Panc1 (cell line): Measurements from ENCODE around the gene DNAH7. TPM values are rescaled to one million over a fixed set of nuclear protein-coding genes. Genes with fewer than 3 reads are reported as not detected.

Source experiments
- ATAC-seq: fragments of 200-7000 bp; cut with Tn5 transposase; 2 replicates; pipeline ENCODE4 v1.9.1; 2020; ENCODE audit warnings: mild to moderate bottlenecking, moderate library complexity
- BruUV-seq: library from RNA; stranded (reverse); fragments of 400-500 nt; replicated peaks from 2 replicates; lab custom pipeline; 2021; lab: Mats Ljungman, UMichigan
- CTCF ChIA-PET: fragments of 300-600 bp; sonication (Branson Sonifier 250); formaldehyde crosslinking; loops from one replicate; lab custom pipeline; 2022; ENCODE audit warnings: antibody characterized with exemption; lab: Charles Lee
- POLR2A ChIA-PET: fragments of 300-600 bp; sonication (Branson Sonifier 250); formaldehyde crosslinking; loops from one replicate; lab custom pipeline; 2022; ENCODE audit warnings: antibody characterized with exemption; lab: Charles Lee
- DNase-seq: peaks from one replicate; pipeline ENCODE4 v3.0.0-alpha.2; 2010; ENCODE audit warnings: low read depth, low spot score
- H3K27ac ChIP-seq: 2 replicates; pipeline ENCODE4 v1.5.1; 2011; ENCODE audit warnings: mild to moderate bottlenecking, low read length, inconsistent platforms
- H3K27me3 ChIP-seq: fragments of 200-500 bp; sonication (Bioruptor generic); 2 replicates; pipeline ENCODE4 v1.6.0; 2014; ENCODE audit warnings: low read length, inconsistent platforms; ENCODE audit not compliant: control insufficient read depth, insufficient read depth
- H3K36me3 ChIP-seq: fragments of 200-500 bp; sonication (Bioruptor generic); 2 replicates; pipeline ENCODE4 v1.5.1; 2014; ENCODE audit warnings: inconsistent platforms, mild to moderate bottlenecking, low read length, moderate library complexity; ENCODE audit not compliant: control insufficient read depth, insufficient read depth
- H3K4me1 ChIP-seq: 2 replicates; pipeline ENCODE4 v1.5.1; 2011; ENCODE audit warnings: inconsistent platforms, mild to moderate bottlenecking, low read length, moderate library complexity; ENCODE audit not compliant: control insufficient read depth, insufficient read depth
- H3K4me3 ChIP-seq, 2 experiments: 2 replicates each; pipeline ENCODE4 v1.5.1; 2011 to 2012; ENCODE audit warnings: low read depth in 2 of 2, low read length in 2 of 2, mild to moderate bottlenecking in 2 of 2, inconsistent platforms in 1 of 2, moderate library complexity in 1 of 2
- H3K9me3 ChIP-seq: fragments of 200-500 bp; sonication (Bioruptor generic); 2 replicates; pipeline ENCODE4 v1.5.1; 2014; ENCODE audit warnings: low read depth, mild to moderate bottlenecking, inconsistent platforms, low read length, moderate library complexity; ENCODE audit not compliant: control insufficient read depth, insufficient read depth
- POLR2AphosphoS5 ChIP-seq: IDR thresholded peaks from 2 replicates; pipeline ENCODE4 v1.6.1; 2012; ENCODE audit warnings: mild to moderate bottlenecking, low read depth, low read length, moderate library complexity
- SIN3A ChIP-seq: IDR thresholded peaks from 2 replicates; pipeline ENCODE4 v1.6.1; 2012; ENCODE audit warnings: low read depth, mild to moderate bottlenecking, low read length, moderate library complexity, borderline replicate concordance; ENCODE audit not compliant: insufficient read depth
- TCF7L2 ChIP-seq: IDR thresholded peaks from 2 replicates; pipeline ENCODE4 v1.6.1; 2011; ENCODE audit warnings: mild to moderate bottlenecking, low read depth, low read length, inconsistent platforms
- in situ Hi-C: cut with HindIII; loops from 2 replicates; pipeline ENCODE4 v1.10.0; 2016; ENCODE audit warnings: low sequenced_read_pairs, low pct_unique_long_range_greater_than_20kb
- intact Hi-C: fragments of 100-400 bp; cut with micrococcal nuclease; formaldehyde crosslinking; loops from one replicate; pipeline ENCODE4 v1.10.0; 2022; ENCODE audit not compliant: unreplicated experiment
- total RNA-seq: library from RNA; stranded (reverse); gene quantifications from one replicate; pipeline ENCODE4 v1.2.1, GENCODE V29; 2021; ENCODE audit not compliant: unreplicated experiment
- TF ChIP-seq, protein P1 (sequence below), 2 experiments: IDR thresholded peaks; 2 replicates each; pipeline ENCODE4 v1.6.1; 2011 to 2012; ENCODE audit warnings: low read depth in 2 of 2, control low read depth in 1 of 2, low read length in 1 of 2, mild to moderate bottlenecking in 1 of 2, moderate library complexity in 1 of 2; ENCODE audit not compliant: insufficient read depth in 1 of 2
- TF ChIP-seq, protein P2 (sequence below): fragments of 450-650 bp; IDR thresholded peaks from 2 replicates; pipeline ENCODE4 v1.5.1; 2017; ENCODE audit warnings: mild to moderate bottlenecking

DNAH7 gene
- total RNA-seq, 1 experiment from 2014 or later: 0.98 TPM

DNA sequence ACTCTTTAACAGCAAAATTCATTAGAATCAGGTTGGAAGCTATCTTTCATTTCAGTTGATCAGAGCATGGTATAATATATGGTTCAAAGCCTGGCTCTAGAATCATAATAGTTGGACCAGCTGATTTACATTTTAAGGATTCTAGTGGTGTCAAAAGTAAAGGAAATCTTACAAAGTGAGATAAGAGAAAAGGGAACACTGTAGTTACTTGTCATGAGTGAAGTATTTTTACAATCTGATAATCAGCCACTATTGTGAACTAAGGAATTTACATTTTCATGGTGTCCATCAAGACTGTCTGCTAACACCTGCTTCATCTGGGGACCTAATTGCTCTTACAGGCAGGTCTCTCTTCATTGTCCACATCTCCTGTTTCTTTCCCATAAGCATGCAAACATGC lies 250.5 kb downstream of the DNAH7 start:
- intact Hi-C loops: no loop called here
- no peak for DNase-seq
- Histone ChIP-seq H3K4me3 (no peak overlapping the region), H3K9me3 (no peaks in the 10 kb centered on the region), H3K4me1 (no peaks in the 10 kb centered on the region), H3K36me3 (no peaks in the 10 kb centered on the region), H3K27ac (no peak overlapping the region), H3K27me3 (no peaks in the 10 kb centered on the region)
- no peak for ATAC-seq
- TF ChIP-seq POLR2AphosphoS5 (no peak), SIN3A (no peak), TCF7L2 (no peak)
- TF ChIP-seq, protein P1, sequence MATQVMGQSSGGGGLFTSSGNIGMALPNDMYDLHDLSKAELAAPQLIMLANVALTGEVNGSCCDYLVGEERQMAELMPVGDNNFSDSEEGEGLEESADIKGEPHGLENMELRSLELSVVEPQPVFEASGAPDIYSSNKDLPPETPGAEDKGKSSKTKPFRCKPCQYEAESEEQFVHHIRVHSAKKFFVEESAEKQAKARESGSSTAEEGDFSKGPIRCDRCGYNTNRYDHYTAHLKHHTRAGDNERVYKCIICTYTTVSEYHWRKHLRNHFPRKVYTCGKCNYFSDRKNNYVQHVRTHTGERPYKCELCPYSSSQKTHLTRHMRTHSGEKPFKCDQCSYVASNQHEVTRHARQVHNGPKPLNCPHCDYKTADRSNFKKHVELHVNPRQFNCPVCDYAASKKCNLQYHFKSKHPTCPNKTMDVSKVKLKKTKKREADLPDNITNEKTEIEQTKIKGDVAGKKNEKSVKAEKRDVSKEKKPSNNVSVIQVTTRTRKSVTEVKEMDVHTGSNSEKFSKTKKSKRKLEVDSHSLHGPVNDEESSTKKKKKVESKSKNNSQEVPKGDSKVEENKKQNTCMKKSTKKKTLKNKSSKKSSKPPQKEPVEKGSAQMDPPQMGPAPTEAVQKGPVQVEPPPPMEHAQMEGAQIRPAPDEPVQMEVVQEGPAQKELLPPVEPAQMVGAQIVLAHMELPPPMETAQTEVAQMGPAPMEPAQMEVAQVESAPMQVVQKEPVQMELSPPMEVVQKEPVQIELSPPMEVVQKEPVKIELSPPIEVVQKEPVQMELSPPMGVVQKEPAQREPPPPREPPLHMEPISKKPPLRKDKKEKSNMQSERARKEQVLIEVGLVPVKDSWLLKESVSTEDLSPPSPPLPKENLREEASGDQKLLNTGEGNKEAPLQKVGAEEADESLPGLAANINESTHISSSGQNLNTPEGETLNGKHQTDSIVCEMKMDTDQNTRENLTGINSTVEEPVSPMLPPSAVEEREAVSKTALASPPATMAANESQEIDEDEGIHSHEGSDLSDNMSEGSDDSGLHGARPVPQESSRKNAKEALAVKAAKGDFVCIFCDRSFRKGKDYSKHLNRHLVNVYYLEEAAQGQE (IDR thresholded peaks at IDR 0.05; ENCODE audit: insufficient read depth in 1 of 2, low read depth in 2 of 2, low read length in 1 of 2): no peak
- TF ChIP-seq, protein P2, sequence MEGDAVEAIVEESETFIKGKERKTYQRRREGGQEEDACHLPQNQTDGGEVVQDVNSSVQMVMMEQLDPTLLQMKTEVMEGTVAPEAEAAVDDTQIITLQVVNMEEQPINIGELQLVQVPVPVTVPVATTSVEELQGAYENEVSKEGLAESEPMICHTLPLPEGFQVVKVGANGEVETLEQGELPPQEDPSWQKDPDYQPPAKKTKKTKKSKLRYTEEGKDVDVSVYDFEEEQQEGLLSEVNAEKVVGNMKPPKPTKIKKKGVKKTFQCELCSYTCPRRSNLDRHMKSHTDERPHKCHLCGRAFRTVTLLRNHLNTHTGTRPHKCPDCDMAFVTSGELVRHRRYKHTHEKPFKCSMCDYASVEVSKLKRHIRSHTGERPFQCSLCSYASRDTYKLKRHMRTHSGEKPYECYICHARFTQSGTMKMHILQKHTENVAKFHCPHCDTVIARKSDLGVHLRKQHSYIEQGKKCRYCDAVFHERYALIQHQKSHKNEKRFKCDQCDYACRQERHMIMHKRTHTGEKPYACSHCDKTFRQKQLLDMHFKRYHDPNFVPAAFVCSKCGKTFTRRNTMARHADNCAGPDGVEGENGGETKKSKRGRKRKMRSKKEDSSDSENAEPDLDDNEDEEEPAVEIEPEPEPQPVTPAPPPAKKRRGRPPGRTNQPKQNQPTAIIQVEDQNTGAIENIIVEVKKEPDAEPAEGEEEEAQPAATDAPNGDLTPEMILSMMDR: no peak
- BruUV-seq: no TSS peak
- POLR2A ChIA-PET: no interaction called here
- in situ Hi-C loops: no loop called here
- CTCF ChIA-PET: no interaction called here

DNA sequence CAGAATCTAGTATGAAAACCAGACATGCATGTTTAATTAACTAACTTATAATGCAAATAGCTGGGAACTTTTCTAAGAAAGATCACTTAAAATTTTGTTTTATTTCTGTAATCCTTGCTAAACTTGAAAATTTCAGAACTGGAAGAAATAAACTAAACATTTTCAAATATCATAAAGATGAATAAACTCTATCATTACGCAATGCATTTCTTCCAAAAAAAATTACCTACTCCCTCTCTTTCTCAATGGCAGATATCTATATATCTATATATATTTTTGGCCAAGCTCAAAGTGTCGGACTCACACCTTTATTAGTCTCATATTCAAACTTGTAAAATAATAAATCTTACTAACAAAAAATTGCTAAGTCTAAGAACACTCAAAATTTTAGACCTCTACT lies 253.6 kb downstream of the DNAH7 start:
- Histone ChIP-seq H3K36me3 (no peaks in the 10 kb centered on the region), H3K9me3 (no peaks in the 10 kb centered on the region), H3K4me3 (no peak overlapping the region), H3K27ac (no peak overlapping the region), H3K27me3 (no peaks in the 10 kb centered on the region), H3K4me1 (no peaks in the 10 kb centered on the region)
- no peak for DNase-seq
- no TSS peak for BruUV-seq
- TF ChIP-seq POLR2AphosphoS5 (no peak), SIN3A (no peak), TCF7L2 (no peak)
- TF ChIP-seq, protein P1 (IDR thresholded peaks at IDR 0.05; ENCODE audit: insufficient read depth in 1 of 2, low read depth in 2 of 2, low read length in 1 of 2): no peak
- TF ChIP-seq, protein P2: no peak
- in situ Hi-C loops: no loop called here
- ChIA-PET CTCF (interaction anchor here (0.6 kb wide), 1 partner anchor 16 kb away, joined by 3 read pairs; no protein-coding TSS in a partner anchor), POLR2A (interaction anchor here (0.7 kb wide), 1 partner anchor 40 kb away, joined by 5 read pairs; no protein-coding TSS in a partner anchor)
- intact Hi-C loops: no loop called here
- ATAC-seq: no peak
